BE2C (cell line): ENCODE results near the gene CLSTN2.

Experiments used
- DNase-seq: peaks from one replicate; pipeline ENCODE4 v3.0.0-alpha.2; 2020
- H3K27me3 ChIP-seq: fragments of 250-450 bp; sonication (Bioruptor Pico); 2 replicates; pipeline ENCODE4 v1.5.1; 2020; ENCODE audit warnings: mild to moderate bottlenecking
- H3K36me3 ChIP-seq: fragments of 250-450 bp; sonication (Bioruptor Pico); 2 replicates; pipeline ENCODE4 v1.5.1; 2020; ENCODE audit warnings: mild to moderate bottlenecking
- H3K4me1 ChIP-seq: fragments of 250-450 bp; sonication (Bioruptor Pico); 2 replicates; pipeline ENCODE4 v1.5.1; 2020
- H3K4me3 ChIP-seq: 2 replicates; pipeline ENCODE4 v1.5.1; 2011; ENCODE audit warnings: low read depth, low read length
- H3K9me3 ChIP-seq: fragments of 250-450 bp; sonication (Bioruptor Pico); 2 replicates; pipeline ENCODE4 v1.5.1; 2020
- CTCF ChIP-seq: IDR thresholded peaks from 2 replicates; pipeline ENCODE4 v1.5.1; 2012; ENCODE audit warnings: mild to moderate bottlenecking, low read depth, low read length

CLSTN2 gene

GRCh38 chr3:140296796-140297352 is 361.9 kb downstream of the CLSTN2 start:
- Histone ChIP-seq H3K4me1 (no peaks in the 10 kb centered on the region), H3K36me3 (no peaks in the 10 kb centered on the region), H3K27me3 (no peaks in the 10 kb centered on the region), H3K9me3 (no peaks in the 10 kb centered on the region), H3K4me3 (no peak overlapping the region)
- DNase-seq = no peak
- TF ChIP-seq CTCF = no peak

GRCh38 chr3:140298043-140298442 is 363.1 kb downstream of the CLSTN2 start:
- no peak overlapping the region for H3K4me3 ChIP-seq
- H3K9me3 ChIP-seq = no peaks in the 10 kb centered on the region
- no peak for TF ChIP-seq CTCF
- no peak for DNase-seq
- H3K36me3 ChIP-seq = no peaks in the 10 kb centered on the region
- no peaks in the 10 kb centered on the region for H3K27me3 ChIP-seq
- H3K4me1 ChIP-seq = no peaks in the 10 kb centered on the region; the same call in 1 of the 2 replicates

- no peak for TF ChIP-seq CTCF
- DNase-seq = no peak
- H3K9me3 ChIP-seq = no peaks in the 10 kb centered on the region
Measured at GRCh38 chr3:140298569-140299070, 363.6 kb downstream of the CLSTN2 start.

GRCh38 chr3:140303875-140304274 is 368.9 kb downstream of the CLSTN2 start:
- no peak for DNase-seq
- TF ChIP-seq CTCF = no peak

More at GRCh38 chr3:140298569-140299070, 363.6 kb downstream of the CLSTN2 start:
- no peaks in the 10 kb centered on the region for H3K36me3 ChIP-seq
- no peaks in the 10 kb centered on the region; the same call in 1 of the 2 replicates for H3K4me1 ChIP-seq
- no peak overlapping the region for H3K4me3 ChIP-seq
- H3K27me3 ChIP-seq = no peaks in the 10 kb centered on the region

GRCh38 chr3:140308535-140308934 is 373.6 kb downstream of the CLSTN2 start:
- DNase-seq = no peak
- no peaks in the 10 kb centered on the region for H3K9me3 ChIP-seq
- no peak for TF ChIP-seq CTCF
- H3K36me3 ChIP-seq = no peaks in the 10 kb centered on the region
- no peaks in the 10 kb centered on the region; the same call in none of the 2 replicates for H3K4me1 ChIP-seq
- H3K27me3 ChIP-seq = no peaks in the 10 kb centered on the region
- H3K4me3 ChIP-seq = no peak overlapping the region

More at GRCh38 chr3:140303875-140304274, 368.9 kb downstream of the CLSTN2 start:
- Histone ChIP-seq H3K27me3 (no peaks in the 10 kb centered on the region), H3K4me3 (no peak overlapping the region), H3K4me1 (no peaks in the 10 kb centered on the region; the same call in 1 of the 2 replicates), H3K9me3 (no peaks in the 10 kb centered on the region), H3K36me3 (no peaks in the 10 kb centered on the region)

GRCh38 chr3:140311428-140311827 is 376.4 kb downstream of the CLSTN2 start:
- TF ChIP-seq CTCF = no peak
- no peak for DNase-seq
- Histone ChIP-seq H3K4me1 (no peaks in the 10 kb centered on the region; the same call in none of the 2 replicates), H3K9me3 (no peaks in the 10 kb centered on the region), H3K4me3 (no peak overlapping the region), H3K27me3 (no peaks in the 10 kb centered on the region), H3K36me3 (no peaks in the 10 kb centered on the region)
